Measurements from ENCODE around the gene OR4C6.

Gene OR4C6

DNA sequence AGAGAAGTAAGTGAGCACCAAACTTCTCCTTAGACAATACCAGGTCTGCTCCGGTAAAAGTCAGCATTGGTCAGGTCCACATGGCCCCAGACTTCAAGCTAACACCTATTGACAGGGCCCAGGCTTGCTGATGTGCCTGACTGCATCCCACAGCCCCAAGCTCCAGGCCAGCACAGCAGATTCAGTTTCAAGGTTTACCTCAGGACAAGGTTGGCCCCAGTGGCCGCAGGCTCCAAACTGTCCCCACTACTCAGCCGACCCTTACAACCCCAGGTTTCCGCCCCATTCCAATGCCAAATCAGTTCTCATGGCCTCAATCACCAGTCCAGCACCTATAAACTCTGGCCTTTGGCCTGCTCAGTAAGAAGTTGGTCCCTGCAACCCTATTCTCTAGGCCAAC is 39.4 kb downstream of the OR4C6 start:
- Histone ChIP-seq H3K27me3 (ENCODE audit: control insufficient read depth, insufficient read depth, low read length) (no peaks in the 10 kb centered on the region), H3K27ac (ENCODE audit: low read depth, low read length) (no peak overlapping the region), H3K36me3 (ENCODE audit: control insufficient read depth, insufficient read depth, low read length) (no peaks in the 10 kb centered on the region), H3K4me3 (ENCODE audit: low read depth, low read length) (no peak overlapping the region), H3K9me3 (ENCODE audit: control insufficient read depth, insufficient read depth, low read length) (peaks cover 68% of the 10 kb centered on the region), H3K4me1 (ENCODE audit: control insufficient read depth, insufficient read depth, low read length) (no peaks in the 10 kb centered on the region), H3K9ac (ENCODE audit: low read depth, low read length) (no peak overlapping the region)

DNA sequence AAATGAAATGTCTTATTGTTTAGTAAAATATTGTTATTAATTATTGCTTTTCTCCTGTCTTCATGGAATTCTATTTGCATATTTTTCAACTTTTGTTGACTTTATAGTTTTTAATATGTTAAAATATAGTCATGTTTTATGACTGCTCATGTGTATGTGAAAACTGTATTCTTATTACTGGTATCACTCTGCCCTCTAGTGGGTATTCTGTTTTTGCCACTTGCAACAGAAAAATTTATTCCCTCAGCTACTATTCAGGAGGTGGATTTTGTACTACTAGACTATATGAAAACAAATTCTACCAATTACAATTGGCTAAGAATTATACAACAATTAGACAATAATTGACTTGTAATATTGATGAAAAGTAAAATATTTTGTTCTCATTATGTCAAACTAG is 45.0 kb downstream of the OR4C6 start:
- Histone ChIP-seq H3K9me3 (ENCODE audit: control insufficient read depth, insufficient read depth, low read length) (peaks cover 86% of the 10 kb centered on the region), H3K9ac (ENCODE audit: low read depth, low read length) (no peak overlapping the region), H3K27ac (ENCODE audit: low read depth, low read length) (no peak overlapping the region), H3K4me3 (ENCODE audit: low read depth, low read length) (no peak overlapping the region), H3K36me3 (ENCODE audit: control insufficient read depth, insufficient read depth, low read length) (no peaks in the 10 kb centered on the region), H3K27me3 (ENCODE audit: control insufficient read depth, insufficient read depth, low read length) (no peaks in the 10 kb centered on the region), H3K4me1 (ENCODE audit: control insufficient read depth, insufficient read depth, low read length) (no peaks in the 10 kb centered on the region)

DNA sequence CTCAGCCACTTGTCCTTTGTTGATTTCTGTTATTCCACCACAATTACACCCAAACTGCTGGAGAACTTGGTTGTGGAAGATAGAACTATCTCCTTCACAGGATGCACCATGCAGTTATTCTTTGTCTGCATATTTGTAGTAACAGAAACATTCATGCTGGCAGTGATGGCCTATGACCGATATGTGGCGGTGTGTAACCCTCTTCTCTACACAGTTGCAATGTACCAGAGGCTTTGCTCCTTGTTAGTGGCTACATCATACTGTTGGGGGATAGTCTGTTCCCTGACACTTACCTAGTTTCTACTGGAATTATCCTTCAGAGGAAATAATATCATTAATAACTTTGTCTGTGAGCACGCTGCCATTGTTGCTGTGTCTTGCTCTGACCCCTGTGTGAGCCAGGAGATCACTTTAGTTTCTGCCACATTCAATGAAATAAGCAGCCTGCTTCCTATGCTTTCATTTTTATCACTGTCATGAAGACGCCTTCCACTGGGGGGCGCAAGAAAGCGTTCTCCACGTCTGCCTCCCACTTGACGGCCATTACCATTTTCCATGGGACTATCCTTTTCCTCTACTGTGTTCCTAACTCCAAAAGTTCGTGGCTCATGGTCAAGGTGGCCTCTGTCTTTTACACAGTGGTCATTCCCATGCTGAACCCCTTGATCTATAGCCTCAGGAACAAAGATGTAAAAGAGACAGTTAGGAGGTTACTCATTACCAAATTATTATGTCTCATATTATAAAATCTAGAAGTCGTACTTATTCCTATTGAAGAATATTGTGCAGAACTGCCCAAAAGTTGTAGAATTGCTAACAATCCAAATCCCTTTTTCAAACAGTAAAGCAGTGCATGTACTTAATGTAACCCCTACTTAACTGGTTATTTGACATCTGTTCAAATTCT is 53.2 kb downstream of the OR4C6 start:
- H3K4me3 ChIP-seq (ENCODE audit: low read depth, low read length), result no peak overlapping the region
- H3K36me3 ChIP-seq (ENCODE audit: control insufficient read depth, insufficient read depth, low read length), result no peaks in the 10 kb centered on the region
- H3K27ac ChIP-seq (ENCODE audit: low read depth, low read length), result no peak overlapping the region
- H3K9ac ChIP-seq (ENCODE audit: low read depth, low read length), result no peak overlapping the region
- no peaks in the 10 kb centered on the region for H3K27me3 ChIP-seq (ENCODE audit: control insufficient read depth, insufficient read depth, low read length)
- peaks cover 84% of the 10 kb centered on the region for H3K9me3 ChIP-seq (ENCODE audit: control insufficient read depth, insufficient read depth, low read length)
- H3K4me1 ChIP-seq (ENCODE audit: control insufficient read depth, insufficient read depth, low read length), result no peaks in the 10 kb centered on the region
